Measurements from ENCODE around the gene AKAP13. TPM values are rescaled to one million over a fixed set of nuclear protein-coding genes. Genes with fewer than 3 reads are reported as not detected.
A peak's percentile ranks its signal among the peaks of the same experiment; 100 is the strongest.
"Not testable (repeated sequence)": the region's sequence is repeated elsewhere in the genome, so short reads cannot be mapped to it uniquely, and the experiment has no call there.

Gene AKAP13
- total and polyA plus RNA-seq, 5 donors from 2014 or later, result 106 to 482 (median 112) TPM

DNA sequence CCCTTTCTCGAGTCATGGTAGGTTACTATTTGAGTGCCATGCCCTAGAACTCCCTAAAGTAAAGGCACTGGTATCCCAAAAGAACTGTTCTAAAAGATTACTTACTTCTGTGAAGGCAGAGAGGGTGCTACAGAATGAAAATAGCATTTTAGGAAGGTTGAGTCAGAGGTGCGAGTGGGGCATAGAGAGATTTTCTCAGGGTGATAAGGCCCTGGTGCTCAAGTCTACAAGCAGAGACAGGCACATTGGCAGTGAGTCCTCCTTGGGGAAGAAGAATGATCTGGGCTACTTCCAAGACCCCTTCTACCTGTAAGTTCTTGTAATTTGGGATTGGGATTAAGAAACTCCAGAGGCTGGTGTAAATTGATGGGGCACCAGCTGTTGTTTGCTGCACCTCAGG is 96.7 kb downstream of the AKAP13 start:
- Histone ChIP-seq H3K36me3 (ENCODE audit: control insufficient read depth, insufficient read depth, low read length) (no peaks in the 10 kb centered on the region), H3K27ac (ENCODE audit: insufficient read depth, low read length, poor library complexity, severe bottlenecking) (no peak overlapping the region), H3K9me3 (ENCODE audit: control insufficient read depth in 2 of 2, low read length in 2 of 2) (no peaks in the 10 kb centered on the region), H3K4me1 (ENCODE audit: control insufficient read depth, insufficient read depth, low read length, poor library complexity, severe bottlenecking) (peaks cover 39% of the 10 kb centered on the region), H3K4me3 (ENCODE audit: low read depth, low read length) (no peak overlapping the region), H3K27me3 (ENCODE audit: control insufficient read depth, insufficient read depth, low read length) (no peaks in the 10 kb centered on the region)
- Mint-ChIP-seq H3K4me3 (no peak overlapping the region), H3K4me1 (peaks cover 40 to 92% (median 76%) of the 10 kb centered on the region in 4 donors), H3K27ac (peak overlapping the region in 2 of 3 donors; percentile 47 to 62), H3K27me3 (no peaks in the 10 kb centered on the region), H3K9me3 (no peaks in the 10 kb centered on the region), H3K36me3 (no peaks in the 10 kb centered on the region)
- ATAC-seq (ENCODE audit: low read depth in 2 of 2) (no peak), DNase-seq (no peak)

DNA sequence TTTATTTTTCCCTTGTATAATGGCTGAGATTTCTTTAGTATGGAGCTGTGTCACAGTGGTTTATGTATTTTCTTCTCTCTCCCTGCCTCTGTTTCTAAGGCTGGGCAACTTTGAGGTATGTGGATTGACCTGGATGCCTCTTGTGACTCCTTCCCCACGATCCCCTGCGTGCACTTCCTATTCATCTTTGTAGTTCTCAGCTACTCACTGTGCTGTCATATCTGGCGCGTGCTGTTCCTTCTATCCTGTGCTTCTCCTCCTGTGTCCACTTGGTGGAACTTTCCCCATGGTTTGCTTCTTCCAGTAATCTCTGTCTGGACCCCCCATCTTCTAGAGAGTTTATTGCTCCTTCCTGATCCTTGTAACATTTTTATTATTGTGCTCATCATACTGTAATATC is 97.3 kb downstream of the AKAP13 start:
- H3K36me3 ChIP-seq (ENCODE audit: control insufficient read depth, insufficient read depth, low read length), result no peaks in the 10 kb centered on the region
- Mint-ChIP-seq H3K27ac (peak overlapping the region in 1 of 3 donors; percentile 62), H3K9me3 (no peaks in the 10 kb centered on the region), H3K27me3 (no peaks in the 10 kb centered on the region), H3K36me3 (no peaks in the 10 kb centered on the region), H3K4me3 (no peak overlapping the region), H3K4me1 (peaks cover 43 to 88% (median 78%) of the 10 kb centered on the region in 4 donors)
- peaks cover 40% of the 10 kb centered on the region for H3K4me1 ChIP-seq (ENCODE audit: control insufficient read depth, insufficient read depth, low read length, poor library complexity, severe bottlenecking)
- no peak overlapping the region for H3K27ac ChIP-seq (ENCODE audit: insufficient read depth, low read length, poor library complexity, severe bottlenecking)
- no peaks in the 10 kb centered on the region for H3K9me3 ChIP-seq (ENCODE audit: control insufficient read depth in 2 of 2, low read length in 2 of 2)
- no peak overlapping the region for H3K4me3 ChIP-seq (ENCODE audit: low read depth, low read length)
- ATAC-seq (ENCODE audit: low read depth in 2 of 2) (no peak), DNase-seq (no peak)
- H3K27me3 ChIP-seq (ENCODE audit: control insufficient read depth, insufficient read depth, low read length), result no peaks in the 10 kb centered on the region

DNA sequence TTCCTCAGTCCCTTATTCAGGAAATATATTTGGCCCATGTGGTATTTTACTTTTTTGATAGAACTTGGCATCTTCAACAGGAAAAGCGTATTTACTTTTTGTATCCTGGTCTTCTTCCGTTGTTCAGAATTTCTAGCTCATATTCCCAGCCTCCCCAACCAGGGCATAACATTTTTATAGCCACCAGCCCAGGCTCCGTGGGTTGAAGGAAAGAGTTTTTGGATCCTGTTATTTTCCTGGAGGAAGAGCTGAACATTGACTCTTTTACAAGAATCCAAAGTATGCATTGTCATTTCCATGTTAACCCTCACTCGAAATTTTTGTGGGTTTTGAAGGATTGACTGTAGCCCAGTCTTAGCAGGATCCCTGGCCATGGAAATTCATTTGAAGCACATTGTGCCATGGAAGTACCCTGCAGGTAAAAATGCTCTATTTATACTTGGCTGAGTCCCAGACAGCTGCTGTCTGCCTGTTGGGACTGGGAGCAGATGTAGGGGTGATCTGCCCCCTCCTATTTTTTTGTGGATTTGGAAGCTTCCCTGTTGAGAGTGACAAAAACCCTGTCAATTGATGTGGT is 98.8 kb downstream of the AKAP13 start:
- Mint-ChIP-seq H3K9me3 (no peaks in the 10 kb centered on the region), H3K27me3 (no peaks in the 10 kb centered on the region), H3K4me1 (peaks cover 38 to 79% (median 71%) of the 10 kb centered on the region in 4 donors), H3K4me3 (no peak overlapping the region), H3K36me3 (no peaks in the 10 kb centered on the region), H3K27ac (peak overlapping the region in 1 of 3 donors; percentile 45)
- Histone ChIP-seq H3K9me3 (ENCODE audit: control insufficient read depth in 2 of 2, low read length in 2 of 2) (no peaks in the 10 kb centered on the region), H3K27me3 (ENCODE audit: control insufficient read depth, insufficient read depth, low read length) (no peaks in the 10 kb centered on the region), H3K4me3 (ENCODE audit: low read depth, low read length) (no peak overlapping the region), H3K4me1 (ENCODE audit: control insufficient read depth, insufficient read depth, low read length, poor library complexity, severe bottlenecking) (peaks cover 31% of the 10 kb centered on the region), H3K36me3 (ENCODE audit: control insufficient read depth, insufficient read depth, low read length) (no peaks in the 10 kb centered on the region), H3K27ac (ENCODE audit: insufficient read depth, low read length, poor library complexity, severe bottlenecking) (no peak overlapping the region)
- DNase-seq (no peak), ATAC-seq (ENCODE audit: low read depth in 2 of 2) (no peak)

DNA sequence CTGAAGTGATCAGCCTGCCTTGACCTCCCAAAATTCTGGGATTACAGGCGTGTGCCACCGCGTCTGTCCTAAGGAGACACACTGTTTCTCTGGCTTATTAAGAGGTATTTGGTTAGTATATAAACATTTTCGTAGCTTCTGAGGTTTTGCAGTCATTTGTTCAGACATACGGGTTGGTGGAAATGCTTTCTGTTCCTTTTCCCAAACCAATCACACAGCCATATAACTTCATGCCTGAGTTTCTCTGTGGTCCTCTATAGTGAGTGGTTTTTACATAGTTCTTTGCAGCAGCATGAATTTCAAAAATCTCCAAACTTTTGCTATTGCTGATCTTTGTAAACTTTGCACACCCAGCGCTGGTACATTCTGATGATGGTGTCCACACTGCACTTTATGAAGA is 100.5 kb downstream of the AKAP13 start:
- ATAC-seq (ENCODE audit: low read depth in 2 of 2) (no peak), DNase-seq (no peak)
- Mint-ChIP-seq H3K4me3 (peak overlapping the region in 1 of 4 donors; percentile 12), H3K27ac (peak overlapping the region in 1 of 3 donors; percentile 45), H3K9me3 (no peaks in the 10 kb centered on the region), H3K36me3 (no peaks in the 10 kb centered on the region), H3K27me3 (no peaks in the 10 kb centered on the region), H3K4me1 (peaks cover 23 to 74% (median 65%) of the 10 kb centered on the region in 4 donors)
- H3K27ac ChIP-seq (ENCODE audit: insufficient read depth, low read length, poor library complexity, severe bottlenecking), result no peak overlapping the region
- no peak overlapping the region for H3K4me3 ChIP-seq (ENCODE audit: low read depth, low read length)
- H3K27me3 ChIP-seq (ENCODE audit: control insufficient read depth, insufficient read depth, low read length), result no peaks in the 10 kb centered on the region
- H3K4me1 ChIP-seq (ENCODE audit: control insufficient read depth, insufficient read depth, low read length, poor library complexity, severe bottlenecking), result peaks cover 21% of the 10 kb centered on the region
- H3K36me3 ChIP-seq (ENCODE audit: control insufficient read depth, insufficient read depth, low read length), result no peaks in the 10 kb centered on the region
- H3K9me3 ChIP-seq (ENCODE audit: control insufficient read depth in 2 of 2, low read length in 2 of 2), result no peaks in the 10 kb centered on the region

DNA sequence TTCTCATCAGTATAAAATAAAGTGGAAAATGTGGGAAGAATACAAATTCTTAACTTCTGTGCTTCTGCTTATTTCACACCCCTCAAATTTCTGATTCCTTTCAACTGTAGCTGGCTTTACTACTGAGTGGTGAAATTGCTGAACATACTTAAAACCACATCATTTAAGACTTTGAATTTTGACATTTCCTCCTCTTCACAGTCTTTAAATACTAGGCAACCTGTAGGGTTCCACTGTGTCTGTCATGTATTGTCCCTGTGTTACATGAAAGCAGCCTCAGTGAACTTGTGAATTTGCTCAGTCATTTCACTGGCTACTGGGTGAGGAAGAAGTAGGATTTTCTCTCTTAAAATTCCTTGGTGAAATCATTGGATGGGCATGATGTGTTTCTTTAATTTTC is 101.1 kb downstream of the AKAP13 start:
- not testable (repeated sequence) for ATAC-seq (ENCODE audit: low read depth in 2 of 2); H3K4me3 Mint-ChIP-seq; H3K27me3 ChIP-seq (ENCODE audit: control insufficient read depth, insufficient read depth, low read length); H3K27ac ChIP-seq (ENCODE audit: insufficient read depth, low read length, poor library complexity, severe bottlenecking); H3K27me3 Mint-ChIP-seq; H3K9me3 Mint-ChIP-seq; H3K4me3 ChIP-seq (ENCODE audit: low read depth, low read length); H3K9me3 ChIP-seq (ENCODE audit: control insufficient read depth in 2 of 2, low read length in 2 of 2); H3K36me3 Mint-ChIP-seq; H3K36me3 ChIP-seq (ENCODE audit: control insufficient read depth, insufficient read depth, low read length)
- H3K4me1 ChIP-seq (ENCODE audit: control insufficient read depth, insufficient read depth, low read length, poor library complexity, severe bottlenecking), result peaks cover 21% of the 10 kb centered on the region
- Mint-ChIP-seq H3K27ac (peak overlapping the region in 2 of 3 donors; percentile 59 to 62), H3K4me1 (peaks cover 21 to 75% (median 67%) of the 10 kb centered on the region in 4 donors)
- DNase-seq, result peak in 1 of 3 donors; percentile 33

DNA sequence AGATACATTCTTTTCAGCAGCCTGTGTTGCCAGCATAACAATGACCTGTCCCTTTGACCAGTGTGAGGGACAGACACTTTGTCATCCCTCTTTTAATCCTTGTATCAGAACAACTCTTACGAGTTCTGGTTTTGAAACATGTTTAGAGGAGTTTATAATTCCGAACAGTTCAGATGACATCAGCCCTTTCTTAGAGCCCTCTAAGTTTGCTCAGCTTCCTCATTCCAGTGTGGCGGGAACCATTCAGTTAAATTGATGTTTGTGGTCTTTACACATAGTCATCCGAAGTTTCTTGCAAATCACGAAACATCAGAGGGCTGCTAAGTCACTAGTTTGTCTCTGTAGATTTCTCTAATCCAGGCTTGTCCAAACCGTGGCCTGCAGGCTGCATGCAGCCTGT is 102.5 kb downstream of the AKAP13 start:
- Histone ChIP-seq H3K27ac (ENCODE audit: insufficient read depth, low read length, poor library complexity, severe bottlenecking) (no peak overlapping the region), H3K4me3 (ENCODE audit: low read depth, low read length) (no peak overlapping the region), H3K4me1 (ENCODE audit: control insufficient read depth, insufficient read depth, low read length, poor library complexity, severe bottlenecking) (peaks cover 16% of the 10 kb centered on the region), H3K27me3 (ENCODE audit: control insufficient read depth, insufficient read depth, low read length) (no peaks in the 10 kb centered on the region), H3K9me3 (ENCODE audit: control insufficient read depth in 2 of 2, low read length in 2 of 2) (no peaks in the 10 kb centered on the region), H3K36me3 (ENCODE audit: control insufficient read depth, insufficient read depth, low read length) (peaks cover 4% of the 10 kb centered on the region)
- Mint-ChIP-seq H3K27me3 (no peaks in the 10 kb centered on the region), H3K9me3 (no peaks in the 10 kb centered on the region), H3K27ac (no peak overlapping the region), H3K36me3 (peaks cover 1% of the 10 kb centered on the region), H3K4me3 (no peak overlapping the region), H3K4me1 (peaks cover 19 to 69% (median 61%) of the 10 kb centered on the region in 4 donors)
- no peak for ATAC-seq (ENCODE audit: low read depth in 2 of 2)
- no peak for DNase-seq

DNA sequence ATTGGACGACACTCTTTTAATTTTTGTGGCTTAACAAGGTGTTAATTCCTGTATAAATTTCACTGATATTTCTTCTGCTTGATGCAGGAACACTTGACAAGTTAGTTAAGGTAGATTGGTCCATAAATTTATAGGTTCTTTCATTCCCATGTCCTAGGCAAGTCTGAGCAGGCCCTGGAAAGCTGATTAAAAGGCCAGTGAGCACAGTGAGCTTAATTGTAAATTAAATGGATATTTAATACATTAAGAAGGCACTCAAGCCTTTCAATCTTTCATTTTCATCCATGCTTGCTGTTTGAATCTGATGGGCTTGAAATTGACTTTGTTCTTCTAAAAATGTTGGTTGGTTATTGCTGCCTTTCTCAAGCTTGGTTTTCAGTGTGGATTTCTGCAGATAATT is 103.6 kb downstream of the AKAP13 start:
- Mint-ChIP-seq H3K27ac (peak overlapping the region; percentile 14 to 58 (median 15)), H3K4me1 (peaks cover 27 to 73% (median 63%) of the 10 kb centered on the region in 4 donors)
- H3K9me3 Mint-ChIP-seq; H3K27ac ChIP-seq (ENCODE audit: insufficient read depth, low read length, poor library complexity, severe bottlenecking); DNase-seq; H3K4me3 Mint-ChIP-seq; H3K36me3 ChIP-seq (ENCODE audit: control insufficient read depth, insufficient read depth, low read length); H3K27me3 Mint-ChIP-seq; H3K36me3 Mint-ChIP-seq; H3K9me3 ChIP-seq (ENCODE audit: control insufficient read depth in 2 of 2, low read length in 2 of 2); ATAC-seq (ENCODE audit: low read depth in 2 of 2); H3K4me3 ChIP-seq (ENCODE audit: low read depth, low read length); H3K27me3 ChIP-seq (ENCODE audit: control insufficient read depth, insufficient read depth, low read length): not testable (repeated sequence)
- H3K4me1 ChIP-seq (ENCODE audit: control insufficient read depth, insufficient read depth, low read length, poor library complexity, severe bottlenecking), result peaks cover 16% of the 10 kb centered on the region

DNA sequence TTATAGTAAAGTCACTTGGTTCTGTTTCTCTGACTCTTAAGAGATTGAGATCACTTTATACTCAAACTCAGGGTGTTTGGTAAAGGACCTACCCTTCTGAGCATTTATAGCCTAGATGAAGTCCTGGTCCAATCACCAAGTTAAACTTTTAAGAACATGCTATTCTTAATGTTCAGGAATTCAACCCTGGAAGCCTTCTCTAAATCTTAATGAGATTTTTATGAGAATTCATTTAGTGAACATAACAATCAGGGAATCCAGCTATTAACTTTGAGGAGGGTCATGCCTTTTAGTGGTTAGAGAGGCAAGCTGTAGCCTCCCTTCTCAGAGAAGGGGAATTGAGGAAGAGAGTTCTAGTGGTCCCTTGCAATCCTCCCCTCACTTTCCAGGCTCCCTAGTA is 104.5 kb downstream of the AKAP13 start:
- Mint-ChIP-seq H3K4me1 (peaks cover 34 to 74% (median 63%) of the 10 kb centered on the region in 4 donors), H3K36me3 (peaks cover 12% of the 10 kb centered on the region)
- not testable (repeated sequence) for H3K9me3 ChIP-seq (ENCODE audit: control insufficient read depth in 2 of 2, low read length in 2 of 2); H3K4me3 ChIP-seq (ENCODE audit: low read depth, low read length); H3K9me3 Mint-ChIP-seq; H3K4me3 Mint-ChIP-seq; H3K27ac ChIP-seq (ENCODE audit: insufficient read depth, low read length, poor library complexity, severe bottlenecking); ATAC-seq (ENCODE audit: low read depth in 2 of 2); DNase-seq; H3K36me3 ChIP-seq (ENCODE audit: control insufficient read depth, insufficient read depth, low read length); H3K27me3 ChIP-seq (ENCODE audit: control insufficient read depth, insufficient read depth, low read length); H3K27ac Mint-ChIP-seq; H3K27me3 Mint-ChIP-seq
- peaks cover 16% of the 10 kb centered on the region for H3K4me1 ChIP-seq (ENCODE audit: control insufficient read depth, insufficient read depth, low read length, poor library complexity, severe bottlenecking)
